Suprapubic skin (tissue), 3 donors: ENCODE results near the gene TIMP2.

ENCODE experiments used
- EP300 ChIP-seq: sonication (generic); formaldehyde crosslinking; IDR thresholded peaks from one replicate; pipeline ENCODE4 v1.6.1; 2017; ENCODE audit warnings: antibody characterized with exemption
- POLR2A ChIP-seq, 2 donors: fragments of 450-650 bp; IDR thresholded peaks; one replicate each; pipeline ENCODE4 v1.6.1; 2017; ENCODE audit warnings: antibody characterized with exemption in 2 of 2, mild to moderate bottlenecking in 2 of 2, moderate library complexity in 2 of 2
- TF ChIP-seq, protein P1 (sequence below), 2 donors: fragments of 200-600 bp in 1 of 2; fragments of 450-650 bp in 1 of 2; sonication (generic) in 1 of 2; IDR thresholded peaks; one replicate each; pipeline ENCODE4 v1.5.1; 2016 to 2019; ENCODE audit warnings: antibody characterized with exemption in 2 of 2, mild to moderate bottlenecking in 1 of 2, moderate library complexity in 1 of 2

DNA sequence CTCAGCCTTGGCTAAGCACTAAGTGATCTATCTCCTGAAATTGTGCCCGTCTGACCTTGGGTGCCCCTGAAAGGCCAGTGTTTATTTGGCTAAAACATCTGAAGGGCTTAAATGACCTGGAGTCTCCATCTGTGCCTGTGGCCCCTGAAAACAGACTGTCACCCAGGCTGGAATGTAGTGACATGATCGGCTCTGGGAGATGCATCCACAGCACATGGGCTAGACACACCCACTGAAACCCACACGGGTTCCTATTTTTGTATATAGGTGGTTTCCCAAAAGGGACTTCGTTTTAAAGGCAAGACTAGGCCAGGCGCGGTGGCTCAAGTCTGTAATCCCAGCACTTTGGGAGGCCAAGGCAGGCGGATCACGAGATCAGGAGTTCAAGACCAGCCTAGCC, 35.7 kb downstream of the TIMP2 start:
- TF ChIP-seq, protein P1, sequence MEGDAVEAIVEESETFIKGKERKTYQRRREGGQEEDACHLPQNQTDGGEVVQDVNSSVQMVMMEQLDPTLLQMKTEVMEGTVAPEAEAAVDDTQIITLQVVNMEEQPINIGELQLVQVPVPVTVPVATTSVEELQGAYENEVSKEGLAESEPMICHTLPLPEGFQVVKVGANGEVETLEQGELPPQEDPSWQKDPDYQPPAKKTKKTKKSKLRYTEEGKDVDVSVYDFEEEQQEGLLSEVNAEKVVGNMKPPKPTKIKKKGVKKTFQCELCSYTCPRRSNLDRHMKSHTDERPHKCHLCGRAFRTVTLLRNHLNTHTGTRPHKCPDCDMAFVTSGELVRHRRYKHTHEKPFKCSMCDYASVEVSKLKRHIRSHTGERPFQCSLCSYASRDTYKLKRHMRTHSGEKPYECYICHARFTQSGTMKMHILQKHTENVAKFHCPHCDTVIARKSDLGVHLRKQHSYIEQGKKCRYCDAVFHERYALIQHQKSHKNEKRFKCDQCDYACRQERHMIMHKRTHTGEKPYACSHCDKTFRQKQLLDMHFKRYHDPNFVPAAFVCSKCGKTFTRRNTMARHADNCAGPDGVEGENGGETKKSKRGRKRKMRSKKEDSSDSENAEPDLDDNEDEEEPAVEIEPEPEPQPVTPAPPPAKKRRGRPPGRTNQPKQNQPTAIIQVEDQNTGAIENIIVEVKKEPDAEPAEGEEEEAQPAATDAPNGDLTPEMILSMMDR (IDR thresholded peaks at IDR 0.05) = no peak
- TF ChIP-seq POLR2A (IDR thresholded peaks at IDR 0.05) (no peak), EP300 (no peak)
